Osteoblast (primary cell): ENCODE measurements around the gene SOBP. TPM values are rescaled to one million over a fixed set of nuclear protein-coding genes. Genes with fewer than 3 reads are reported as not detected.
A peak's percentile ranks its signal among the peaks of the same experiment; 100 is the strongest.

ENCODE experiments used
- DNase-seq: peaks from one replicate; pipeline ENCODE4 v3.0.0; 2011; ENCODE audit warnings: low spot score, mixed read lengths; ENCODE audit not compliant: insufficient read length; ENCODE audit errors: missing footprints
- H2AFZ ChIP-seq: 2 replicates; pipeline ENCODE4 v1.6.0; 2011; ENCODE audit warnings: mild to moderate bottlenecking, low read length
- H3K27ac ChIP-seq: 2 replicates; pipeline ENCODE4 v1.5.1; 2011; ENCODE audit warnings: mild to moderate bottlenecking, low read depth, low read length, moderate library complexity
- H3K27me3 ChIP-seq: 2 replicates; pipeline ENCODE4 v1.6.0; 2012; ENCODE audit warnings: mild to moderate bottlenecking, control low read depth, inconsistent platforms, low read length, moderate library complexity; ENCODE audit not compliant: insufficient read depth
- H3K36me3 ChIP-seq: 2 replicates; pipeline ENCODE4 v1.5.1; 2011; ENCODE audit warnings: mild to moderate bottlenecking, low read length, control low read depth, moderate library complexity; ENCODE audit not compliant: insufficient read depth
- H3K4me1 ChIP-seq: 2 replicates; pipeline ENCODE4 v1.5.1; 2011; ENCODE audit warnings: mild to moderate bottlenecking, low read length, control low read depth, moderate library complexity; ENCODE audit not compliant: insufficient read depth
- H3K4me2 ChIP-seq: 2 replicates; pipeline ENCODE4 v1.6.0; 2011; ENCODE audit warnings: mild to moderate bottlenecking, low read length; ENCODE audit not compliant: insufficient read depth
- H3K4me3 ChIP-seq: fragments of 200-600 bp; sonication (generic); 3 replicates; pipeline ENCODE4 v1.5.1; 2012; ENCODE audit warnings: mild to moderate bottlenecking, low read length, inconsistent platforms; ENCODE audit not compliant: insufficient read depth
- H3K79me2 ChIP-seq: 2 replicates; pipeline ENCODE4 v1.6.0; 2012; ENCODE audit warnings: mild to moderate bottlenecking, low read length, control low read depth, inconsistent platforms; ENCODE audit not compliant: insufficient read depth
- H3K9me3 ChIP-seq: 2 replicates; pipeline ENCODE4 v1.5.1; 2011; ENCODE audit warnings: low read depth, low read length, control low read depth
- H4K20me1 ChIP-seq: 2 replicates; pipeline ENCODE4 v1.6.0; 2012; ENCODE audit warnings: mild to moderate bottlenecking, low read length, control low read depth; ENCODE audit not compliant: insufficient read depth
- CTCF ChIP-seq: IDR thresholded peaks from 2 replicates; pipeline ENCODE4 v1.5.1; 2011; ENCODE audit warnings: mild to moderate bottlenecking, low read depth, low read length, moderate library complexity; ENCODE audit errors: extremely low read depth
- total RNA-seq: library from RNA; depleted of rRNA; stranded (reverse); fragments of >200 nt; gene quantifications from 2 replicates; pipeline ENCODE4 v1.2.3, GENCODE V29; 2012

Gene SOBP, protein sequence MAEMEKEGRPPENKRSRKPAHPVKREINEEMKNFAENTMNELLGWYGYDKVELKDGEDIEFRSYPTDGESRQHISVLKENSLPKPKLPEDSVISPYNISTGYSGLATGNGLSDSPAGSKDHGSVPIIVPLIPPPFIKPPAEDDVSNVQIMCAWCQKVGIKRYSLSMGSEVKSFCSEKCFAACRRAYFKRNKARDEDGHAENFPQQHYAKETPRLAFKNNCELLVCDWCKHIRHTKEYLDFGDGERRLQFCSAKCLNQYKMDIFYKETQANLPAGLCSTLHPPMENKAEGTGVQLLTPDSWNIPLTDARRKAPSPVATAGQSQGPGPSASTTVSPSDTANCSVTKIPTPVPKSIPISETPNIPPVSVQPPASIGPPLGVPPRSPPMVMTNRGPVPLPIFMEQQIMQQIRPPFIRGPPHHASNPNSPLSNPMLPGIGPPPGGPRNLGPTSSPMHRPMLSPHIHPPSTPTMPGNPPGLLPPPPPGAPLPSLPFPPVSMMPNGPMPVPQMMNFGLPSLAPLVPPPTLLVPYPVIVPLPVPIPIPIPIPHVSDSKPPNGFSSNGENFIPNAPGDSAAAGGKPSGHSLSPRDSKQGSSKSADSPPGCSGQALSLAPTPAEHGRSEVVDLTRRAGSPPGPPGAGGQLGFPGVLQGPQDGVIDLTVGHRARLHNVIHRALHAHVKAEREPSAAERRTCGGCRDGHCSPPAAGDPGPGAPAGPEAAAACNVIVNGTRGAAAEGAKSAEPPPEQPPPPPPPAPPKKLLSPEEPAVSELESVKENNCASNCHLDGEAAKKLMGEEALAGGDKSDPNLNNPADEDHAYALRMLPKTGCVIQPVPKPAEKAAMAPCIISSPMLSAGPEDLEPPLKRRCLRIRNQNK
- total RNA-seq, result 3.6 and 12.1 TPM in 2 replicates

GRCh38 chr6:107489636-107490565 lies at the start of gene SOBP:
TSS of gene SOBP (plus strand) at chr6:107490117. CDS start at chr6:107490617, 500 bp downstream.
- TF ChIP-seq CTCF, result no peak
- Histone ChIP-seq H3K4me2 (peak within 1 kb of the TSS; percentile 94), H3K4me1 (peaks cover 36% of the 10 kb centered on the region), H3K79me2 (no peaks in the 10 kb centered on the region), H3K4me3 (peak within 1 kb of the TSS; percentile 73), H2AFZ (peak within 1 kb of the TSS; percentile 96), H3K9me3 (no peaks in the 10 kb centered on the region), H3K36me3 (no peaks in the 10 kb centered on the region), H3K27me3 (peaks cover 56% of the 10 kb centered on the region), H4K20me1 (peaks cover 7% of the 10 kb centered on the region), H3K27ac (no peak within 1 kb of the TSS)
- peak; percentile 93 for DNase-seq

- Histone ChIP-seq H4K20me1 (no peaks in the 10 kb centered on the region), H3K4me1 (peaks cover 24% of the 10 kb centered on the region), H3K4me2 (no peak overlapping the region), H2AFZ (no peak overlapping the region), H3K9me3 (no peaks in the 10 kb centered on the region), H3K4me3 (no peak overlapping the region), H3K79me2 (peaks cover 30% of the 10 kb centered on the region), H3K27ac (no peak overlapping the region), H3K27me3 (no peaks in the 10 kb centered on the region), H3K36me3 (no peaks in the 10 kb centered on the region)
- DNase-seq, result no peak
- TF ChIP-seq CTCF, result no peak
Observed at GRCh38 chr6:107440936-107441335, 49.0 kb upstream of the SOBP start.

DNA sequence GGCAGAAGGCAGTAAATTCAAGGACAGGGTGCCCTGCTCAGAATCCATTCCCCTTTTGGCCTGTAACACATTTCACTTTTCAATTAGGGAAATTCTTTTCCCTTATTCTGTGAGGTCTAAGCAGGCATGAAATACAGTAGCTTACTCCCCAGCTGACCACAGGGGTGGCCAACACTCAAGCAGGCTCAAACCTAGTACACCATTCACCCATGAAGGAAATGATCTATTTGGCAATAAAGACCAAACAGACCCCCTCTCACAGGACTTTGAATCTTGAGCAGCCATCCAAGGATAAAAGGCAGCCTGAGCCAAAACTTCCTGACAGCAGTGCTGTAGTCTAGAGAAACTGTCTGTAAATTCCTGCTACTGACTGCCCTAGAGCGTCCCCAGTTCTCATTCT lies 48.2 kb upstream of the SOBP start:
- Histone ChIP-seq H3K9me3 (no peaks in the 10 kb centered on the region), H3K4me2 (no peak overlapping the region), H3K36me3 (no peaks in the 10 kb centered on the region), H4K20me1 (no peaks in the 10 kb centered on the region), H2AFZ (no peak overlapping the region), H3K4me3 (no peak overlapping the region), H3K4me1 (peaks cover 21% of the 10 kb centered on the region), H3K27me3 (no peaks in the 10 kb centered on the region), H3K27ac (no peak overlapping the region), H3K79me2 (peaks cover 32% of the 10 kb centered on the region)
- DNase-seq, result no peak
- no peak for TF ChIP-seq CTCF
